GM21360 (cell line): ENCODE measurements around the gene ASTN1.

ENCODE experiments used
- ATAC-seq: cut with Tn5 transposase; IDR thresholded peaks from one replicate; pipeline ENCODE4 v1.9.1; 2021; ENCODE audit warnings: mild to moderate bottlenecking, moderate library complexity; ENCODE audit not compliant: unreplicated experiment

The ASTN1 gene

DNA sequence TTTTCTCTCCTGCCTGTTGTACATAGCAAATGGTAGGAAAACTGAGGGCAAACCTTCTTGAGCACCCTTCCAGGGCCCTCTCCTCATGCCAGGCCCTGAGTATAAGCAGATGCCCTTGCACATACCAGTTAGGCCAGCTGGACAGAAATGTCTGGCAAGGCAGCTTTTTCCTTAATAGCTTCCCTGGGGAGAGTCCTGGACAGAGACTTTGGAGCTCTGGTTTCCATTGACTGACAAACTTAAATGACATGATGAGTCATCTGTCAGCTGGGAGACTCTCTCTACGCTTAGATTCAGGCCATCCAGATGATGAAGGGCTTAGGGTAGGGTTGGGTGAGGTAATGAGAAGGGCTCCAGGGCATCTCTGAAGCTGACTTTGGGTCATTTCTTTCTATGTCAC lies 317.5 kb downstream of the ASTN1 start:
- no peak for ATAC-seq

DNA sequence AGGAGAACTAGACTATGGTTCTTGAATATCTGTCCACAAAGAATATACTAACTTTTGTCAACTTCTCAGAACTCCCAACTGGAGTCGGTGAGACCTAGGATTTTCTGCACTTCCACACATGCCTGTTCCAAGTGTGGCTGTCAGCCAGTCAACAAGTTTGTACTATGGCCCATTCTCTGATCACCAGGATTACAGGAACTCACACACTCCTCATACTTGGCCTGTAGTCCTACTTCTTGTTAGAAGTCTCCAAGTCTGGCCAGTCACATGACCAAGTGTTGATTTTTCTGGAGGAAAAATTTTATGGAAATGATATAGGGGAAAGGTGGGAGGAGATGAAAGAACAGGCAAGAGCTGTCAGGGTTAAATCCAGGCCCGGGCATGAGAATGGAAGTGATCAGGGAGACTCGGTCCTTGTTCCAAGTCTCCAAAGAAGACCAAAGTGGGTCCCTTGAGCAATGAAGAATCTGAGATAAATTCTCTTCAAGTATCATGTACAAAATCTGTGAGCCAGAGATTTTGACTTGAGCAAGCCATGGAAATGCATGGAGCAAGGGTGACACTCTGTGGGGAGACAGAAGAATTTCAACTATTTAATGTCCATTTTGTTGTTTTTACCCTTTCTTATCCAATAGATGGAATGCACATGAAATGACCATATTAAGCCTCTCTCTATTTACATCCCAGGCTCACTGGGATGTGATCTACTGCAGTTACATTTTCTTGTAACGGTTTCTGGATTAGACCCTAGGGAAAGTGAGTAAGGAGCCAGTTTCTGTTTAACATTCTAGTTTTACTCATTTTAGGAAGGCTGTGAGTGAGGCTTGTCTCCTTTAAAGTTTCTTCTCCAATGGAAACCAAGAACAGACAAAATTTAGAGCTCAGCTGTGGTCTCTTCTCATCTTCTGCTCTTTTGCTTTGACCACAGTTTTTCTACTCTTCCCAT lies 320.9 kb downstream of the ASTN1 start:
- no peak for ATAC-seq

DNA sequence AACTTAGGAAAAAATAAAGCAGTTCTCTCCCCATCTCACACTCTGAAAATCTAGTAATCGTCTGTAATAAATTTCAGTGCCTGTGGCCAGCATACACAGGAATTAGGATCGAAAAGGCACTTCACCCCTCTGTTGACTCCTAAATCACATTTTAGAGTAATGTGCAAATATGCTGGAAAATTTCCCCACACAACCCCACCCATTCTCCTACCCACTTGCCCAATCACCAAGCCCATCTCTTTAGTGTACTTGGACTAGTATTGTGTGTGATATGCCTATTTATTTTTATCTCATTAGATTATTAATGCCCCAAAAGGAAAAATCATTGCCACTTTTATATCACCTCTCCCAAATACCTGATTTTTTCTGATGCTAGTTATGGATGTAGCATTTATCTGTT lies 323.3 kb downstream of the ASTN1 start:
- ATAC-seq: no peak

DNA sequence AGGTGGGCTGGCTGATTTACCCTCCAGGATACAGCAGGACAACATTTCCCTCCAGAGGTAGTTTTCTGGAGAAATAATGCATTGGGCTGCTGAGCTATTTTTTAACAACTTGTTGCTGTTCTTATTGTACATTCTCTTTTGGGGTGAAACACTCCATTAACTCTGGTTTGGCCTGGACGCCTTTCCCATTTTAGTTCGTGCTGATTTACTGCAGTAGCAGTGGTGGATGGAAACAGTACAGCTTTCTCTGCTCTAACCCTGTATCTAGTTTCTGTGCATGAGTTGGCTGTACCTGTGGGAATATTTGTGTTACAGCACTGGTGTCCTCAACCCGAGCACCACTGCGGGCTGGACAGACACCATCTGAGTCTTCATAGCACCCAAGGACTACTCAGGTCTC lies 325.3 kb downstream of the ASTN1 start:
- no peak for ATAC-seq

DNA sequence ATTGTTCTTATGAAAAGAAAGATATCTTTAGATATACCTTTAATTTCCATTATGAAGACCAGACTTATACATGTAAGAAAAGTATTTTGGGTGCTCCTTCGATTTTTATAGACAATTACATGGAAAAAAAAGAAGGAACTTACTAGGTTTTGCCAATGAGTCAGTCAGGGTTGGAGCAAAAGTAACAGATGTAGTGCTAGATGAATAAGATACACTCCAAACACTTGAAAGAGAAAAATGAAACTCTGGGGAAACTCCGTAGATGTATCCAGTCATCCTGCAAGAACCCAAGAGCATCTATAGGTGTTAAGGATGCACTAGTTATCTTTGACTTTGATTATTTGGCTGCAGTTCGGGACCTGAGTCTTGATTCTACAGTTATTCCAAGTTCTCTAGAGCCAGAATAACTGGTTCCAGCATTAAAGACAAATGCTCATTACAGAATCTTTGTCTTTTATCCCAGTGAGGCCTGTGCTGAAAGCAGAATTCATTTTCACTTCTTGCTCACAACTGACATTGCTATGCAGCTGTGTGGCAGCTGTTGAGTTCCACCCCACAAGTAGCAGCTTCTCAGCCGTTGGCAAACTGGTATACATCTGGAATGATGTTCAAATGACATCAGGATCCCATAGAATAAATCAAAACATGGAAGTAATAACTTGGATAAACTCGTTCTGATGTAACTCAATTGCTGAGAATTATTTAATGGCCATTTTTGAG lies 326.1 kb downstream of the ASTN1 start:
- no peak for ATAC-seq

DNA sequence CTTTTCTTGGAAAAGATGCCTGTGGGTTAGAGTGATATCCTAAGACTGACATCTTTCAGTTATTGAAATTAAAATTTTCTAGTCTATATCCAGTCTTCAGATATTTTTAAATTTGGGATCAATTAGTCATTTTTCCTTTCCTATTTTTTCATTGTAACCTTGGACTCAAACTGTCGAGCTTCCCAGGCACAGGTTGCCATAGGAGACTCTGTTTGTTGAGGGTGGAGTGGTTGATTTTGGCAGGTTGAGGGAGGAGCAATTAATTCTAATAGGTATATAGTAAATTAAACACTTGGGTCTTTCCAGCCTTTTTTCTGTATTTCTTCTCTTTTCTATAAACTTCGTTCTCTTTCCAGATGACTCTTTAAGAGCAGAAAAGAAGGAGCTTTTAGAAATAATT lies 326.8 kb downstream of the ASTN1 start:
- ATAC-seq: no peak

DNA sequence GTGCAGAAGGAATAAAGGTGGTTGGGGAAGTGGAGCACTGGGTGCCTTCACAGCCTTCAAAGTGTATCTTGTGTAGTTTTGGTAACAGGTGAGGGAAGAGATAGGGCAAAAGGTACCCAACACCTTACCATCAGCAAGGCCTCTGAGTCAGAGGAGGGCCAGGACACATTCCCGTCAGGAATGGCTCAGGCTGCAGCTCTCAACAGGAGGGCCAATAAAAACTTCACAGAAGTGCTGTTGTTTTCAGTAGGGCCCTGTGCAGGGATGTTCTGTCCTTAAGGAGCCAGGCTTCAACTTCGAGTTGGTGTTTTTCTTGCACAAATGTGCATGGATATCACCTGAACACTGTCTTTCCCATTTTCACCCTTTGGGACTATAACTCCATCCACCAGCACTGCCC lies 333.4 kb downstream of the ASTN1 start:
- ATAC-seq: no peak

DNA sequence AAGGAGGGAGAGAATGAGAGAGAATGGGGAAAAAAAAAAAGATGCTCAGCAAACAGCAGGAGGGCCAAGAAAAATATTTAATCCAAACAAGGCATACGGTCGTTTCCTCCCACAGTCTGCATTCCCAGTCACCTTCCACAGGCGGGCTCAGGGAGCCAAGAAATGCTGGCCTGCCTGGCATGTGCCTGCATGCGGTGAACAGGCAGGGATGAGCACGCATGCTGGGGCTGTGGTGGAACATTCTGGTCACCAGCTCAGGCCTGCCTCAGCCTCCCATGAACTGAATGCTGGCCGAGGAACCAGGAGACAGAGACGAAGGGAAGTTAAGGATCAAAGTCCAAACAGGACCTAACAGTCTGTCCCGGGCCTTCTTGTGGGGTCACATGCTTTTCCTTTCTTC lies 335.3 kb downstream of the ASTN1 start:
- ATAC-seq: no peak

DNA sequence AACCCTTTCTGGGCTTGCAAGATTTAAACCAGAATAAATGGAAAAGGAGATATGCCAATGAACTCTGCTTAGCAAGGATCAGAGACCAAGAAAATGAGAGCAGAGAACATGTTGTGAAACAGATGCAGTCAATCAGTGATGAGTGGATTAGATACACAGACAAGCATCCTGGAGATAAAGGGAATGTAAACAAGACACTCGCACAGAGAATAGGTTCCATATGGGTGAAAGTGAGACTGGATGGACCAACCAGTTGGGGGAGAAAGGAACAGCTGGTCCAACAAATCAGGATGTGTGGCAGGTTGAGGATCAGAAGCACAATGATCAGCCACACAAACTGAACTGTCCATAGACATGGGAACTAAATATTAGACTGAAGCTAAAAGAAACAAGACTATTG lies 338.2 kb downstream of the ASTN1 start:
- ATAC-seq: no peak

DNA sequence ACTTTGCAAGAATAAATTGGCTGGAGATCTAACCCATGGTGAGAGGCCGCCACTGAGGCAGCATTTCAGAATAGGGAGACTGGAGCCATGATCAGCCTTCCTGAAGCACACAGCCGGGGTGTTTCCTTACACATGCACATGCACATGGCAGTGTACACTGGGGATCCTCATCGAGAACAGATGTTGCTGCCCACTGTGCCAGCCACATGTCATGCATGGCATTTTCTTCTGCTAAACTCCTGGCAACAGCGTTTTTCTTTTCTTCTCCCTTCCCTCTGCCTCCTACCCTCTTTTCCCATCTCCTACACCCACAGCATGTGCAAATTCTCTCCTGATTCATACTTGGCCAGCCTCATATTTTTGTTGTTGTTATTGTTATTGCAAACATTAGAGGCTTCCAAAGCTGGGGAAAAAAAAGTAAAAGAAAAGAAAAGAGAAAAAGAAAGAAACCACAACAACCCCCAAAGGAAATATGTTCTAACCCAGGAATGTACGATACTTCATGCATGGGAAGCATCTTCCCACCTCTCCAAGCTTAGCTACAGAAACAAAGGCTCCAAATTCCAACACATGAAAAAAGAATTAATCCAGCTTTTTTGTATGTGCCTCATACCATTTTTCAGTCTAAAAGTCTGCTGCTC lies 344.0 kb downstream of the ASTN1 start:
- ATAC-seq: no peak

DNA sequence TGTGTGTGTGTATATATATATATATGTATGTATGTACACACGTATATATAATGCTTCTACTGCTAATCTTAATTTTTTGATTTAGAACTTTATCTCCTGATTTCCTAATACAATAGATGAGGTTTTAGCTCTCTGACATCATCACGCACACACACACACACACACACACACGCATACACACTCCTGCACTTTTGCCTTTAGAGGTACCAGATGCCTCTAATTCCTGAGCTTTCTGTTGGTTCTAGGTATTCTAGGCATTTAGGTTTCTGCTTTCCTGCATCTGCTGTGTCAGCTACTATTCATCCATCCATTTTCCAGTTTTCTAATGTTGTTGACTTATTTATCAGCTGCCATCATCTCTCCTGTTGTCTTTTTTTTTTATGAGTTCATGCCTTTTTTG lies 348.3 kb downstream of the ASTN1 start:
- no peak for ATAC-seq

DNA sequence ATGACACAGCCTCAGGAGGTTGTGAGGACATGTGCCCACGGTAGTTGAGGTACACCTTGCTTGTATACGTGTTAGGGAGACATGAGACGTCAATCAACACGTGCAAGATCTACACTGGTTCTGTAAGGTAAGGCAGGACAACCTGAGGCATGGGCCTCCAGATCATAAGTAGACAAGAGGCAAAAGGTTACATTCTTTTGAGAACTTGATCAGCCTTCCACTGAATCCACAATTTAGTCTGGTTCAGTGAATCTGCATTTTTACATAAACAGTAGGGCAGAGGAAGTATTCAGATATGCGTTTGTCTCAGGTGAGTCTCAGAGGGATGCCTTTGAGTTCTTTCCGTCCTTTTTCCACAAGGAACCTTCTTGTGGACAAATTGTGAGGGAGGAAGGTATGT lies 348.9 kb downstream of the ASTN1 start:
- no peak for ATAC-seq

DNA sequence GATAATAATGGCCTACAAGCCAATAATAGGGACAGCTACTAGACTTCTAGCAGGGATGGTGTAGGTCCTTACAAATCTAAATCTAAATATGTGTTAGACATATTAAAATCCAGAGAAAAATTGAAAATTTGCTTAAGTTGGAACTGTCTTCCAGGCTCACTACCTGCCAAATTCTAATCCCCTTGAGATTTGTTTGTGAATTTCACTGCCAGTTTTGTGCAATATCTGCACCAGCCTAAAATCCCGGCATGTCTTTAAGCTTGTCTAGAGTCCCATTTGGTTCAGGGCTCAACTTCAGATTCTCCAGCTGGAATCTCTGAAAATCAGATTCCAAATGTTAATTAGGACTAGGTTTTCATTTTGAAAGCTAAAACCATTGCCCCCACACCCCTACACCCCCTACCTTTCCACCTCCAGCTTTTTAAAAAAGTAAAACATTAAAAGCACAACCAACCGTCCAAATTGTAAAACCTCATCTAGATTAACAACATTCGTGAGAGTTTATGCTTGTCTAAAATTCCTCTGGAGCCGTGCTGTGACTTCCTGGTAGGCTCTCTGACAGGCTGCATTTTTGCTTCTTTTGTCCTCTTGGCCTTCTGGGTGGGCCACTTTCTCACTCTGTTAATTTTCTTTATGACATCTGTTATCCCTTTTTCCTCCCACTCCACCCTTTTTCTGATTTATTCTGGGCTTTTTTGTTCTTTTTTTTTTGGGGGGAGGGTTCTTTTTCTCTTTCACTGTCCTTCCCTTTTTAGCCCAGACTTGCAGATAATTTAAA lies 352.8 kb downstream of the ASTN1 start:
- no peak for ATAC-seq

DNA sequence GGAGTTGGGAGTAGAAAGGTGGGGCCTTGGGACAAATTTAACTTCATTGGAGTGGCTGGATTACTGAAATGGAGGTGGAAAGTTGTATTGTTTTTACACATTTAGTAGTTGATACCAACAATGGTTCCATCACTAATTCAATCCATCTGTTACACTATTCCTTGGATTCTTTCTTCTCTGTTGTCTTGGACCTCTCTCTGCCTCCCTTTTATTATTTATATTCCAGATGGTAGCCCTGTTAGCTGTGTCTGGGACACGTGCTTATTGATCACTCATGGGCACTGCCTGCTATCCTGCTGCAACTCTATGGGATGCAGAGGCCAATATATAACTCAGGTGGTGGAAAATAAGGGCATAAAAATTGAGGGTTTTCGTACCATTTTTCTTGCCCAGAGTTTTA lies 355.2 kb downstream of the ASTN1 start:
- no peak for ATAC-seq
